ENCODE results near the gene SIK2. TPM values are rescaled to one million over a fixed set of nuclear protein-coding genes. Genes with fewer than 3 reads are reported as not detected.

Gene SIK2
- total and polyA plus RNA-seq, 2 donors (not counting 1 experiment from before 2014, with no cell fraction given) = 4.9 to 21.8 TPM

DNA sequence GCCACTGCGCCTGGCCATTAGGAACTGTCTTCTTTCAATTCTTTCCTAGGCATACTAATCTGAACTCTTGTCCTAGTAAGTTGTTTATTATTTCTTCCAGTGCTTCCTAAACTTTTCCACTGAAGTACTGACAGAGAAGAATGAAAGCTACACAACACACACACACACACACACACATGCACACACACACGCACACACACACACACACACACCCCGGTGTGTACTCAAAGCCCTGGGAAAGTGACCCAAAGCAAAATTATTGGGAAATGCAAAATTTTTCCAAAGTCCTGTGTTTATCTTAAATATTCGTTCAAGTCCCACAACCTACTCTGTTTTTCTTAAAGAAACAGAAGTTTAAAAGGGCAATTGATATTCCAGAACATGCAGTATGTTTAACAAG is 19.4 kb upstream of the SIK2 start:
- no peaks in the 10 kb centered on the region for H3K27me3 ChIP-seq (replicated peaks in 1 of 4; ENCODE audit: control extremely low read depth in 1 of 4, control insufficient read depth in 3 of 4, insufficient read depth in 4 of 4, low read length in 3 of 4)
- Mint-ChIP-seq H3K9me3 (ENCODE audit: insufficient read depth) (no peaks in the 10 kb centered on the region), H3K27me3 (no peaks in the 10 kb centered on the region), H3K27ac (no peak overlapping the region), H3K4me3 (no peak overlapping the region), H3K4me1 (peaks cover 5% of the 10 kb centered on the region)
- ChIA-PET CTCF (interaction anchor here (0.9 to 3.4 kb wide), 4 partner anchors 194 to 261 kb away, joined by 3 to 14 read pairs (median 4); no protein-coding TSS in a partner anchor), POLR2A (no interaction called here)
- no peak overlapping the region for H2AFZ ChIP-seq (ENCODE audit: insufficient read depth, low read depth, low read length, poor library complexity, severe bottlenecking)
- DNase-seq = no peak
- no peak for ATAC-seq (ENCODE audit: low read depth)
- no peak for TF ChIP-seq EZH2 (IDR thresholded peaks at IDR 0.05; ENCODE audit: borderline replicate concordance, insufficient read depth, low read depth, low read length, poor library complexity, severe bottlenecking)
- TF ChIP-seq, protein P1, sequence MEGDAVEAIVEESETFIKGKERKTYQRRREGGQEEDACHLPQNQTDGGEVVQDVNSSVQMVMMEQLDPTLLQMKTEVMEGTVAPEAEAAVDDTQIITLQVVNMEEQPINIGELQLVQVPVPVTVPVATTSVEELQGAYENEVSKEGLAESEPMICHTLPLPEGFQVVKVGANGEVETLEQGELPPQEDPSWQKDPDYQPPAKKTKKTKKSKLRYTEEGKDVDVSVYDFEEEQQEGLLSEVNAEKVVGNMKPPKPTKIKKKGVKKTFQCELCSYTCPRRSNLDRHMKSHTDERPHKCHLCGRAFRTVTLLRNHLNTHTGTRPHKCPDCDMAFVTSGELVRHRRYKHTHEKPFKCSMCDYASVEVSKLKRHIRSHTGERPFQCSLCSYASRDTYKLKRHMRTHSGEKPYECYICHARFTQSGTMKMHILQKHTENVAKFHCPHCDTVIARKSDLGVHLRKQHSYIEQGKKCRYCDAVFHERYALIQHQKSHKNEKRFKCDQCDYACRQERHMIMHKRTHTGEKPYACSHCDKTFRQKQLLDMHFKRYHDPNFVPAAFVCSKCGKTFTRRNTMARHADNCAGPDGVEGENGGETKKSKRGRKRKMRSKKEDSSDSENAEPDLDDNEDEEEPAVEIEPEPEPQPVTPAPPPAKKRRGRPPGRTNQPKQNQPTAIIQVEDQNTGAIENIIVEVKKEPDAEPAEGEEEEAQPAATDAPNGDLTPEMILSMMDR (IDR thresholded peaks at IDR 0.05) = no peak
- WGBS (ENCODE audit: insufficient coverage) = no CpG with 5 or more reads among the region's 4 CpGs
- no peaks in the 10 kb centered on the region for H3K79me2 ChIP-seq (ENCODE audit: control insufficient read depth, insufficient read depth, low read length)
- H3K4me3 ChIP-seq (ENCODE audit: control extremely low read depth in 1 of 5, extremely low read depth in 1 of 5, insufficient read depth in 1 of 5, low read depth in 2 of 5, low read length in 4 of 5) = no peak overlapping the region
- intact Hi-C loops (cut with micrococcal nuclease) = no loop called here
- no peaks in the 10 kb centered on the region for H3K9me3 ChIP-seq (ENCODE audit: control extremely low read depth in 1 of 3, control insufficient read depth in 2 of 3, insufficient read depth in 1 of 3, low read length in 2 of 3)
- no peaks in the 10 kb centered on the region for H3K4me1 ChIP-seq (ENCODE audit: control insufficient read depth in 2 of 2, insufficient read depth in 2 of 2, low read length in 2 of 2)
- no peak overlapping the region for H3K27ac ChIP-seq (ENCODE audit: low read length in 2 of 2)
- no peaks in the 10 kb centered on the region for H4K20me1 ChIP-seq (ENCODE audit: control insufficient read depth, insufficient read depth, low read length, poor library complexity, severe bottlenecking)
- no peak overlapping the region for H3K4me2 ChIP-seq (replicated peaks; ENCODE audit: low read depth, low read length, poor library complexity, severe bottlenecking)
- H3K9ac ChIP-seq (ENCODE audit: low read length) = no peak overlapping the region
- no peaks in the 10 kb centered on the region for H3K36me3 ChIP-seq (replicated peaks in 1 of 2; ENCODE audit: control extremely low read depth in 1 of 2, control insufficient read depth in 1 of 2, extremely low read depth in 1 of 2, insufficient read depth in 2 of 2, low read length in 1 of 2)

DNA sequence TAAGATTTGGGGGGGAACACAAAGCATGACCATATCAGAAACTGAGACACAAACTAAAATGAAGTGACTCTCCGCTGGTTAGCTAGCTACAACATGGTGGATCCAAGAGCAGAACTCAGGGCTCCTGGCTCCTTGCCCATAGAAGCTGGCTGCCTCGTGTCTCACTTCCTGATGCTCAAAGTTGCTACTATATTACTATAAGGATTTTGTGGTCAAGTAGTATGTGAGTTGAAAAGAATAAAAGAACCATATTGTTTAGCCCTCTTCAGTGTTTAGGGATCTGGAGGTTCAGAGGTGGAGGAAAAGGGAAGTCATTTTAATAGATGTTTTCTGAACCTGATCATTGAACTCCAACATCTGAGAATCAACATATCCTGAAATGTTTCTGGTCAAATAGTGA is 16.9 kb upstream of the SIK2 start:
- no peak overlapping the region for H3K4me3 Mint-ChIP-seq
- no peak overlapping the region for H3K27ac Mint-ChIP-seq
- Histone ChIP-seq H3K9me3 (ENCODE audit: control extremely low read depth in 1 of 3, control insufficient read depth in 2 of 3, insufficient read depth in 1 of 3, low read length in 2 of 3) (no peaks in the 10 kb centered on the region), H3K4me1 (ENCODE audit: control insufficient read depth in 2 of 2, insufficient read depth in 2 of 2, low read length in 2 of 2) (no peaks in the 10 kb centered on the region), H3K4me3 (ENCODE audit: control extremely low read depth in 1 of 5, extremely low read depth in 1 of 5, insufficient read depth in 1 of 5, low read depth in 2 of 5, low read length in 4 of 5) (no peak overlapping the region), H3K4me2 (replicated peaks; ENCODE audit: low read depth, low read length, poor library complexity, severe bottlenecking) (no peak overlapping the region), H3K27me3 (replicated peaks in 1 of 4; ENCODE audit: control extremely low read depth in 1 of 4, control insufficient read depth in 3 of 4, insufficient read depth in 4 of 4, low read length in 3 of 4) (no peaks in the 10 kb centered on the region), H2AFZ (ENCODE audit: insufficient read depth, low read depth, low read length, poor library complexity, severe bottlenecking) (no peak overlapping the region), H3K36me3 (replicated peaks in 1 of 2; ENCODE audit: control extremely low read depth in 1 of 2, control insufficient read depth in 1 of 2, extremely low read depth in 1 of 2, insufficient read depth in 2 of 2, low read length in 1 of 2) (no peaks in the 10 kb centered on the region), H3K9ac (ENCODE audit: low read length) (no peak overlapping the region), H3K79me2 (ENCODE audit: control insufficient read depth, insufficient read depth, low read length) (no peaks in the 10 kb centered on the region), H3K27ac (ENCODE audit: low read length in 2 of 2) (no peak overlapping the region), H4K20me1 (ENCODE audit: control insufficient read depth, insufficient read depth, low read length, poor library complexity, severe bottlenecking) (no peaks in the 10 kb centered on the region)
- DNase-seq = no peak
- 50% methylated on average over 2 of the region's 2 CpGs for WGBS (ENCODE audit: insufficient coverage)
- POLR2A ChIA-PET = no interaction called here
- H3K27me3 Mint-ChIP-seq = no peaks in the 10 kb centered on the region
- no peak for ATAC-seq (ENCODE audit: low read depth)
- CTCF ChIA-PET = interaction anchor here (1.0 to 7.5 kb wide), 6 partner anchors 14 to 259 kb away, joined by 3 to 151 read pairs (median 11); no protein-coding TSS in a partner anchor
- H3K4me1 Mint-ChIP-seq = peaks cover 5% of the 10 kb centered on the region
- no peaks in the 10 kb centered on the region for H3K9me3 Mint-ChIP-seq (ENCODE audit: insufficient read depth)
- no peak for TF ChIP-seq EZH2 (IDR thresholded peaks at IDR 0.05; ENCODE audit: borderline replicate concordance, insufficient read depth, low read depth, low read length, poor library complexity, severe bottlenecking)
- TF ChIP-seq, protein P1 (IDR thresholded peaks at IDR 0.05) = no peak
- intact Hi-C loops (cut with micrococcal nuclease) = no loop called here
